SKM-1 (cell line): ENCODE data around the gene RPLP2.

Experiments used
- DNase-seq: peaks from one replicate; lab custom pipeline; 2025; ENCODE audit not compliant: unreplicated experiment; lab: John Stamatoyannopoulos, UW

Gene RPLP2

GRCh38 chr11:790721-791564 lies 18.8 kb upstream of the RPLP2 start:
- DNase-seq: no peak

- no peak for DNase-seq
These were observed 17.9 kb upstream of the RPLP2 start for GRCh38 chr11:791658-792534.

GRCh38 chr11:792535-792821 lies 17.3 kb upstream of the RPLP2 start:
- DNase-seq: no peak

- DNase-seq: no peak
These were observed 16.9 kb upstream of the RPLP2 start for GRCh38 chr11:792873-793272.

- no peak for DNase-seq
These were observed 16.2 kb upstream of the RPLP2 start for GRCh38 chr11:793556-793955.

GRCh38 chr11:794013-794765 lies 15.6 kb upstream of the RPLP2 start:
- no peak for DNase-seq

- no peak for DNase-seq
These were observed 14.8 kb upstream of the RPLP2 start for GRCh38 chr11:794766-795633.

- DNase-seq: peak; percentile 77
These were observed 13.9 kb upstream of the RPLP2 start for GRCh38 chr11:795634-796564.

GRCh38 chr11:796565-797295 lies 13.0 kb upstream of the RPLP2 start:
- no peak for DNase-seq

GRCh38 chr11:797296-798092 lies 12.3 kb upstream of the RPLP2 start:
- DNase-seq: peak; percentile 55

- peak; percentile 51 for DNase-seq
These were observed 11.6 kb upstream of the RPLP2 start, which contains the start of gene SLC25A22 for GRCh38 chr11:798093-798713. TSS of gene SLC25A22 (minus strand) at chr11:798281. CDS start at chr11:795006, 3,275 bp downstream.

GRCh38 chr11:799641-800316 lies 10.0 kb upstream of the RPLP2 start:
- DNase-seq: no peak

GRCh38 chr11:800473-800872 lies 9.3 kb upstream of the RPLP2 start:
- DNase-seq: no peak

GRCh38 chr11:801097-801780 lies 8.5 kb upstream of the RPLP2 start:
- no peak for DNase-seq

- DNase-seq: no peak
These were observed 7.6 kb upstream of the RPLP2 start for GRCh38 chr11:802018-802617.
